ENCODE data around the gene RABGAP1L. TPM values are rescaled to one million over a fixed set of nuclear protein-coding genes. Genes with fewer than 3 reads are reported as not detected.
A peak's percentile ranks its signal among the peaks of the same experiment; 100 is the strongest.

The RABGAP1L gene
- total RNA-seq, 1 experiment from 2014 or later: 57.4 TPM

- POLR2A ChIA-PET (ENCODE audit: unreplicated experiment): interaction anchor here (0.7 to 2.3 kb wide), 4 partner anchors 20 to 200 kb away, joined by 4 to 16 read pairs (median 6); partner anchors contain the start of gene MRPS14
- Histone ChIP-seq H3K9me2 (ENCODE audit: insufficient read depth) (no peaks in the 10 kb centered on the region), H3K27me3 (ENCODE audit: insufficient read depth, low read depth) (no peaks in the 10 kb centered on the region), H3K79me2 (ENCODE audit: low read depth) (peaks cover 59% of the 10 kb centered on the region), H3K4me1 (replicated peaks; ENCODE audit: insufficient read depth) (peaks cover 41% of the 10 kb centered on the region), H3F3A (ENCODE audit: insufficient read depth, low read depth) (peaks cover 12% of the 10 kb centered on the region), H2AFZ (peak within 1 kb of the TSS; percentile 93), H3K4me2 (peak within 1 kb of the TSS; percentile 97), H3K4me3 (peak within 1 kb of the TSS; percentile 94), H4K20me1 (ENCODE audit: insufficient read depth) (no peaks in the 10 kb centered on the region; the same call in 1 of the 2 replicates), H3K27ac (peak within 1 kb of the TSS; percentile 97), H3K9me3 (ENCODE audit: insufficient read depth, low read depth) (no peaks in the 10 kb centered on the region), H3K36me3 (ENCODE audit: low read depth) (0 out of 2 replicates have a peak, but pooled peaks cover 7% of the 10 kb centered on the region)
- DNase-seq: no peak
- TSS peak; percentile 28 for BruUV-seq (replicated peaks)
- intact Hi-C loops (cut with micrococcal nuclease; ENCODE audit: unreplicated experiment): loop anchor here (1.0 to 5.0 kb wide), 5 partner anchors 35 to 1132 kb away; partner anchors contain the start of gene ZBTB37
- CTCF ChIA-PET: interaction anchor here (0.8 kb wide), 1 partner anchor 125 kb away, joined by 6 read pairs; no protein-coding TSS in a partner anchor
- TF ChIP-seq EZH2 (IDR thresholded peaks at IDR 0.05; ENCODE audit: low read depth) (no peak), CTCF (conservative IDR thresholded peaks at IDR 0.05) (no peak)
Measured at GRCh38 chr1:174999936-175000696, 840.8 kb downstream of the RABGAP1L start, which contains the start of gene CACYBP. TSS of gene CACYBP (plus strand) at chr1:174999947. CDS start at chr1:175000181, 234 bp downstream.

DNA sequence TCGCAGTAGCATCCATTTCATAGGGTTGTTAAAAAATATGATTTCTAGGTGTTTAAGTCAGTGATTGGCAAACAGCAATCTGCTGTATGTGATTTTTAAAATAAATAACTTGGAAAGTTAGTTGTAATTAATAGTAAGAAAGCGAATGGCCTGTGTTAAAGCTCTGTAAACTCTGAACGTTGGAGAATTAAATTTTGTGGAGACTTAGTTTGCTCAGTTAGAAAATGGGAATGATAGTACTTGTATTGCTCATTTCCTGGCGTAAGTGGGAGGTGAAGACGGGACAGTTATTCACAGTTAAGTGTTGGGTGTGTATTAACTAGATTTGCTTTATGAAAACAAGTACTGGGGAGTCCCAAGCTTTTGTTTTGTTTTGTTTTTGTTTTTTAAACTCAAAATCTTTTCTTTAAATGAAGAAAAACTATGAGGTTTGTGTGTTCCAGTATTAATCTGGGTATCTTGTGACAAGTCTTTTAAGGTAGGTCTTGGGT, 841.4 kb downstream of the RABGAP1L start:
- Histone ChIP-seq H3K4me2 (peak overlapping the region; percentile 92), H4K20me1 (ENCODE audit: insufficient read depth) (no peaks in the 10 kb centered on the region; the same call in 1 of the 2 replicates), H3K4me3 (peak overlapping the region; percentile 94), H3F3A (ENCODE audit: insufficient read depth, low read depth) (peaks cover 12% of the 10 kb centered on the region), H3K9me2 (ENCODE audit: insufficient read depth) (no peaks in the 10 kb centered on the region), H3K9me3 (ENCODE audit: insufficient read depth, low read depth) (no peaks in the 10 kb centered on the region), H3K79me2 (ENCODE audit: low read depth) (peaks cover 65% of the 10 kb centered on the region), H3K27me3 (ENCODE audit: insufficient read depth, low read depth) (no peaks in the 10 kb centered on the region), H3K27ac (no peak overlapping the region; the same call in 1 of the 2 replicates), H3K36me3 (ENCODE audit: low read depth) (0 out of 2 replicates have a peak, but pooled peaks cover 14% of the 10 kb centered on the region), H3K4me1 (replicated peaks; ENCODE audit: insufficient read depth) (peaks cover 41% of the 10 kb centered on the region), H2AFZ (peak overlapping the region; percentile 93)
- intact Hi-C loops (cut with micrococcal nuclease; ENCODE audit: unreplicated experiment): no loop called here
- ChIA-PET CTCF (interaction anchor here (0.8 kb wide), 1 partner anchor 125 kb away, joined by 6 read pairs; no protein-coding TSS in a partner anchor), POLR2A (ENCODE audit: unreplicated experiment) (interaction anchor here (2.3 kb wide), 1 partner anchor 22 kb away, joined by 16 read pairs; the partner anchor contains the start of gene MRPS14)
- BruUV-seq (replicated peaks): no TSS peak
- DNase-seq: no peak
- TF ChIP-seq EZH2 (IDR thresholded peaks at IDR 0.05; ENCODE audit: low read depth): no peak
- TF ChIP-seq CTCF (conservative IDR thresholded peaks at IDR 0.05): no peak

DNA sequence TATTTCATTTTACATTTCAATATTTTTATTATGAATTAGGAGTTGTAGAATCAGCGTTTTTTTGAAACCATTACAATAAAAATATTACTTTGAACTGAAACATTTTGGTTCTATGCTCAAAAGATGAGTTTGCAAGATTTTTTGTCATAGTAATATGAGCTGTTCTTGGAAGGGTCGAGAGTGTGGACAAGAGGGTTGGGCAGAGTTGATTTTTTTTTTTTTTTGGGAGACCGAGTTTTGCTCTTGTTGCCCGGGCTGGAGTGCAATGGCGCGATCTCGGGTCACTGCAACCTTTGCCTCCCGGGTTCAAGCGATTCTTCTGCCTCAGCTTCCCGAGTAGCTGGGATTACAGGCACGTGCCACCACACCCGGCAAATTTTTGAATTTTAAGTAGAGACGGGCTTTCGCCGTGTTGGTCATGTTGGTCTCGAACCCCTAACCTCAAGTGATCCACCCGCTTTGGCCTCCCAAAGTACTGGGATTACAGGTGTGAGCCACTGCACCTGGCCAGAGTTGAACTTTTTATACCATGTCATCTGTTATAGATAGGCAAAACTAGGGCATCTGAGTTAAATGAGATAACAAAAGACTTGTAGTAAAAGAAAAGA, 843.7 kb downstream of the RABGAP1L start:
- Histone ChIP-seq H3K4me1 (replicated peaks; ENCODE audit: insufficient read depth) (peaks cover 23% of the 10 kb centered on the region), H3K4me3 (no peak overlapping the region), H2AFZ (no peak overlapping the region), H3K27ac (no peak overlapping the region), H3K9me3 (ENCODE audit: insufficient read depth, low read depth) (no peaks in the 10 kb centered on the region), H3K9me2 (ENCODE audit: insufficient read depth) (no peaks in the 10 kb centered on the region), H3K36me3 (ENCODE audit: low read depth) (peaks cover 25% of the 10 kb centered on the region; the same call in 1 of the 2 replicates), H4K20me1 (ENCODE audit: insufficient read depth) (peaks cover 3% of the 10 kb centered on the region; the same call in 1 of the 2 replicates), H3K79me2 (ENCODE audit: low read depth) (peaks cover 84% of the 10 kb centered on the region), H3F3A (ENCODE audit: insufficient read depth, low read depth) (peaks cover 12% of the 10 kb centered on the region), H3K27me3 (ENCODE audit: insufficient read depth, low read depth) (no peaks in the 10 kb centered on the region), H3K4me2 (peak overlapping the region; percentile 92; the same call in 1 of the 2 replicates)
- no TSS peak for BruUV-seq (replicated peaks)
- TF ChIP-seq EZH2 (IDR thresholded peaks at IDR 0.05; ENCODE audit: low read depth) (no peak), CTCF (conservative IDR thresholded peaks at IDR 0.05) (no peak)
- CTCF ChIA-PET: no interaction called here
- intact Hi-C loops (cut with micrococcal nuclease; ENCODE audit: unreplicated experiment): no loop called here
- DNase-seq: no peak
- POLR2A ChIA-PET (ENCODE audit: unreplicated experiment): no interaction called here
